ENCODE data around the gene PAX7.

PAX7 gene

DNA sequence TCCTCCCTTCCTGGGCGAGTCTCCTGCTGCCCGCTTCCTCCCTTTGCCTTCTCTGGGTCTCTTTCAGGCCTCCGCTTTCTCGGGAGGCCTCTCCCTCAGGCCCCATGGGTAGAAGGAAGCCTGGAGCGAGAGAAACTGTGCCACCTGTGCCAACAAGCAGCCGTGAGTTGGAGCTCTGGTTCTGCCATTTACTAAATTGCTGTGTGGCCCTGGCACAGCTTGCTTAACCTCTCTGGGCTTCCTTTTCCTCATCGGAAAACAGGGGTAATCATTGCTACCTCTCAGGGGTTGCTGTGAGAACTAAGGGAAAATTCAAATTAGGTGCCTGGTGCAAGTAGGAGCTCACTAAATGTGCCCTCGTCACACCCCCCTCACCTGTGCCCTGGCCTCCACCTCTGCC, 80.4 kb downstream of the PAX7 start:
- DNase-seq: no peak

- no peak for DNase-seq
Observed at GRCh38 chr1:18711536-18712251, 81.0 kb downstream of the PAX7 start.

DNA sequence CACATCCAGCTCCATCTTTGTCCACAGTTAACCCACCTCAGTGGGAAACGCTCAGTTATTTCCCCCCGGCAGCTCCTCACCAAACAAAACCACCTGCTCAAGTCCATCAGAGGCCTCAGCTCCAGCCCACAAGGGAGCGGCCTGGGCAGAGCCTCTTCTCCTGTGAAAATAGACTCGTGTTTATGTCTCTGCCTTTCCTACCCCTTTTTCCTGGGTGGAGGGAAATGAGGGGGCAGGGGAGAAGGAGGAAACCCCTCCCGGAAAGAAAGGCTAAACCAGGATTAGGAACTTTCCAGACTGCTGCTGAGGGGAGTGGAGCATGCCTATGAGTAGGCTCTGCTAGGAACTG, 81.6 kb downstream of the PAX7 start:
- no peak for DNase-seq

- DNase-seq: no peak
Observed at GRCh38 chr1:18714404-18715175, 83.9 kb downstream of the PAX7 start.

DNA sequence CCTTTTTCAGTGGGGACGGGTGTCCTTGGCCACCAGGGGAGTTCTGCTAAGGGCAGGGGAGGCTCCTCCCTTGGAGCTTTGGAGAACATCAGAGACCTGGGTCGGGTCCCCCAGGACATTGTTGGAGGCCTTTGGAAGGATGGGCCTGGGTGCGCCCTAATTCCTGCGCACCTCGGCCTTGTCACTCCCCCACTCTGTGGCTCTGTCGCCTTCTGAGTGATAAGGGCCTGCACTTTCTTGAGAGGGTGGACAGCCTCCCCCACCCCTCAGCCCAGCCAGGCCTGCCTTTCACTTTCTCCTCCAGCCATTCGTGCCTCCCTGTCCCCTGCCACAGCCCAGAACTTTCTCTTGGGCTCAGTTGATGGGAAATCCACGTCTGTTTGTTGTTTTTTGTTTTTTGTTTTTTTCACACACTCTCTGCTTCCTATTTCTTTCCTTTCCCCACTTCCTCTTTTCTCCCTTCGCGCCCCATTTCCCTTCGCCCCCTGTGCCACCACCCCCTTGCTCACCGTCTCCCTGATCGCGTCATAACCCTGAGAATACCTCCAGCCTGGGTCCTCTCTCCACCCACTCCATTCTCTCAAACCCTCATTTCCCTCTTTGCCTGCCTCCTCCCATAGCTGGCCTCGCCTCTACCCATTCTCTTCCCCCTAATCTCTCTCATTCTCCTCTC, 85.6 kb downstream of the PAX7 start:
- DNase-seq: no peak

DNA sequence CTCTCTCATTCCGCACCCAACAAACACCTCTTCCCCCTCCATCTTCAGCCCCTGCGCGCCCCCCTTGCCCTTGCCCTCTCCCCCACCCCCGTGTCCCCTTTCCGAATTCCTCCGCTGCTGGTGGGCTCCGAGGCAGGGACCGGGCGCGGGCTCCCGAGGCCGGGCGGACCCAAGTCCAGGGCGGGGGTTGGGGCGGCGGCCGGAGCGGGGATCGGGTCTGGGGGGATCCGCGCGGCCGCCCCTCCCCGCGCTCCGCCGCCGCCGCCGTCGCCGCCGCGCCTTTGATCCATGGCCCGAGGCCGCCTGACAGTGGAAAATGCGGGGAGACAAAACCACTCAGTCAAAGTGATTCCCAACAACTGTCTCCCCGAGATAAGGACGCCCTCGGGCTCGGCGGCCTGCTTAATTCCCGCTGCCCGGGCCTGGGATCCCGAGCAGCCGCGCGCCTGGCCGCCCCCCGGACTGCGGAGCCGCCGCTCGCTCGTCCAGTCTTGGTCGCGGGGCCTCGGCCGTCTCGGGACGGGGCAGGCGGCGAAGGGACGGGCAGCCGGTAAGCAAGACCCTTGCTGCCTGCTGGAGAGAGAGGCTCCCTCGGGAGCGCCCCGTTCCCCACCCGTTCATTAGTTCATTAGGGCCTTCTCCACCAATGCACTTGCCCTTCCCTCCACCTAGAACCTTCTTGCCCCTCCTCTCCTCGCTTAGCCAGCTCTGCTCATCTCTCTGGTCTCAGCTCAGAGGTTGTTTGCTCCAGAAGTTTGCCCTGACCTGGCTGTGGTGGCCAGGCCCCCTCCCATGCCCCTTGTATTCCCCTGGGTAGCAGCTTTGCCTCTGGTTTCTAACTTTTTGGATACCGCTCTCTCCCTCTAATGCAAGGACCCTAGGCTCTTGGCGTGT, 86.4 kb downstream of the PAX7 start:
- DNase-seq: no peak

DNA sequence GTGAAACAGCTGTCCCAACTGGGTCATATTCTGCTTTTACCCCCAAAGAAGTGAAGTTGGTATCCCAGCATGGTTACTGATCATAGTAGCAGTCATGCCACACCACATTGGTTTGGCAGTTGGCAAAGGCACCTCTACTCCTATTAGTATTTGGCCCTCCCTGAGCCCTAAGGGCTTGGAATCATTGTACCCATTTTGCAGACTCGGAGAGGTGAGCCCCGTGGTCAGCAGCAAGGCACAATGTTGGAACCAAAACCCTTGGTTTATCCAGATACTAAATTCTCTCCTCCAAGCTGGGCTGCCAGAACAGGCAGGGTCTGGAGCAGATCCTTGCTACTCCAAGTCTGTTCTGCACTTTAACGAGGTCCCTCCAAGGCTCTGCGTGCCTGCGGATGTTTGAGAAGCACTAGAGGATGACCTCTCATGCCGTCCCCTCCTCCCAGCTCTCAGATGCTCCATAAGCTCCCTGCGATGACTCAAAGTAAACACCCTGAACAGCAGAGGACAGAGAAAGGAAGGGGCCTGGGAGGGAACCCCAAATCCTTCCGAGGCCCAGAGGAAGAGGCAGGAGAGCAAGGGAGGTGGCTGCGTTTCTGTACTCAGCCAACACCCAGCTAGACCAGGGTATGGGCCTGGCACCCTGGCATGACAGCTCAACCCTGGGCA, 89.3 kb downstream of the PAX7 start:
- DNase-seq: no peak

- DNase-seq: no peak
Observed at GRCh38 chr1:18721041-18721440, 90.4 kb downstream of the PAX7 start.

- DNase-seq: no peak
Observed at GRCh38 chr1:18721776-18722175, 91.1 kb downstream of the PAX7 start.

DNA sequence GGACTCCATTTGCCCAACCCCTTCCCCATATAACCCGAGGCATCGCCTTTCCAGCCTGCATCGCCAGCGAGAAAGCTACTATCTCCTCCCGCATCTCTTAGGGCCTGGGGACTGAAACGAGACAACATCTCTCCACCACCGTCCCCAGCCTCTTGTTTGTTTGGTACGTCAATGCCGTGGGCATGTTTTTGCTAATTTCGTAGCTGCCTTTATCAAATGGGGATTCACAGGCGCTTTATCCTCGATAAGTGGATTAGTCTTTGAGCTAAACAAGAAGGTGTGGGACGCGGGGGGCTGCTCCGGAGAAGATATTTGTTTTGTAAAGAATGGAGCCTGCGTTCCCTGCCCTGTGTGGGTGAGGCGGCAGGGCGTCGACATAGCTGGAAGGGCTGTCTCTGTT, 91.6 kb downstream of the PAX7 start:
- DNase-seq: no peak

DNA sequence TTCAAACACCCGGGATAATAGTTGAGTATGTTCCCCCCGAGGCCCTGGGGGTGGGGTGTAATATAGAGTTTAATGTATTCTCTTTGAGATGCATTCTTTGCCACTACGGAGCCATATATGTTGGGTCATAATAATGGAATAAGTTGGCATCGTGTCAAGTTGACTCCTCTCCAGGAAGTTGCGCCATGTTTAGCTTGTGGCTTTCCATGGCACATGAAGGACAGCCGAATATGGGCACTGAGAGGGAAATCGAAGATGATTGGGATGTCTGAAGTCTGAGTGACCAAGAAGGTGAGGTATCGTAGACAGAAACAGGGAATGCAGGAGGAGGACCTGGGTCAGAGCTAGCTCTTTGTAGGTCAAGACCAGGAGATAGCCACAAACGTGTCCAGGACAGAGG, 92.6 kb downstream of the PAX7 start:
- no peak for DNase-seq

- DNase-seq: no peak
Observed at GRCh38 chr1:18723701-18724411, 93.2 kb downstream of the PAX7 start.

DNA sequence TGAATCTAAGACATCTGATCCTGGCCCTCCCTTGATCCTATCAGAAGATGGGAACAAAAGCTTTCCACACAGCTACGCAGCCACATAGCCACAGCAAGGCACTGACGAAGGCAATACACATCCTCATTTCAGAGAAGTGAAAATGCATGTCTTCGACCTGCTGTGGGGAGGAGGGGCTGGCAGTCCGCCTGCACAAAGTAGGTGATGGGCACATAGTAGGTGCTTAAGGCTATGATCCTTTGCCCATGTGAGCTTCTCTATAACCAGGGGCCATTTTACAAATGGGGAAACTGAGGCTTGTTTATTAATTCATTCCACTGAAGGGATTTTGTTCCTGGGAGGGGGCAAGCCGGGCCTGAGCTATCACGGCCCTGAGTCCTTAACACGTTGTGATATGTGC, 94.2 kb downstream of the PAX7 start:
- no peak for DNase-seq

- no peak for DNase-seq
Observed at GRCh38 chr1:18725231-18725895, 94.7 kb downstream of the PAX7 start.

GRCh38 chr1:18726368-18726767, 95.7 kb downstream of the PAX7 start:
- DNase-seq: no peak

- no peak for DNase-seq
Observed at GRCh38 chr1:18727956-18728355, 97.3 kb downstream of the PAX7 start.

- no peak for DNase-seq
Observed at GRCh38 chr1:18730321-18730720, 99.7 kb downstream of the PAX7 start.

GRCh38 chr1:18731148-18731547, 100.5 kb downstream of the PAX7 start:
- no peak for DNase-seq

- DNase-seq: no peak
Observed at GRCh38 chr1:18731591-18732235, 101.1 kb downstream of the PAX7 start.

GRCh38 chr1:18732686-18733085, 102.0 kb downstream of the PAX7 start:
- DNase-seq: no peak

DNA sequence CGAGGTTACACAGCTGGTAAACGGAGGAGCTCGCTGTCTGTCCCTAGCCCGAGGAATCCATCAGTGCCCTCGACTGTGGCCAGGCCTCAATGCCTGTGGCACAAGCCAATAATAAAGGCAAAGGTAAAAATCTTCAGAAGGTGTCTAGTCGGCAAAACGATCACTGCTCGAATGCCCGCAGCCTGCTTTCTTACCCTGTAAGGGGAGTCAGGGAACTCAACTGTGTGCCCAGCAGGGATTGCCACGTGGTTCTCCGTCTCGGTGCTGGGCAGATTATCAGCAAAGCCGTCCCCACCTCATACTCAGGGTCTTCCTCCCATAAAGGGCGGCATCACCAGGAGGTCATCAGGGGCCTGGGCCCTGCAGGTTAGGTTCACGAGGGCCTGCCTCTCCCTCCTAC, 103.4 kb downstream of the PAX7 start:
- DNase-seq: no peak

Data from right forelimb (tissue), 1 donor.